Measurements from ENCODE around the gene ENDOG. TPM values are rescaled to one million over a fixed set of nuclear protein-coding genes. Genes with fewer than 3 reads are reported as not detected.

Gene ENDOG
- total RNA-seq, 1 donor from 2014 or later: 17.8 TPM

DNA sequence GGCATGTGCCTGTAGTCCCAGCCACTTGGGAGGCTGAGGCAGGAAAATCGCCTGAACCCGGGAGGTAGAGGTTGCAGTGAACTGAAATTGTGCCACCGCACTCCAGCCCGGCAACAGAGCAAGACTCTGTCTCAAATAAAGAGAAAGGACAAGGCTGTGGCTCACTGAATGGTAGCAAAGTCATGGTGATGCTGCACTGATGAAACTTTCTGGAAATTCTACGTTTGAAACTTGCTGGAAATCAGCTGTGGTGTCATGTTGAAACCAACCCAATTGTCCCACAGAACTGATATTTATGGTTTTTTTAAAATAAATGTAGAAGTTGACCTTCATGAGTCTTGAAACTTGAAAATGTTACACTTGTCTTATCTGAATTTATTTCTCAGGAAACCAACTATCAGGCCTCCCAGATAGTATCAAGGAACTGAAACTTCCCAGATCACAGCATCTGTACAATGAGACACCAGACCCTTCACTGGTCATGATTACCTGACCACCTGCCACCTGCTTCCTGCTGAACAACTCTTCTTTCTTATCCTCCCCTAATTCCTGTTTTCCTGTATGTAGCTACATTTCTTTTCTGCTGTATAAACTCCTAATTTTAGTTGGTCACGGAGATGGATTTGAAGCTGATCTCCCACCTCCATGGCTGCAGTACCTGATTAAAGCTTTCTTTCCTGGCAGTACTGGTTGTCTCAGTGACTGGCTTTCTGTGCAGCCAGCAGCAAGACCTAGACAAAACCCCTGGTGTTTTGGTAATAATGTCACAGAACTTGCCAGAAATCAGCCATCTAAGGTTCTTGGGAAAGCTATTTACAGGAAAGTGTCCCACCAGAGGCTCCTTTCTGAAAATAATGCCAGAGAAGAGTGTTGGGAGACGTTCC is 36.9 kb upstream of the ENDOG start:
- no peak overlapping the region for H3K4me3 ChIP-seq (ENCODE audit: insufficient read depth, low read depth, low read length)
- H3K27me3 ChIP-seq (ENCODE audit: insufficient read depth, low read length): no peaks in the 10 kb centered on the region
- H3K9me3 ChIP-seq (ENCODE audit: insufficient read depth, low read depth, low read length): no peaks in the 10 kb centered on the region
- no peak for DNase-seq (ENCODE audit: low read depth)
- no peak for TF ChIP-seq EZH2 (IDR thresholded peaks at IDR 0.05; ENCODE audit: insufficient read depth, low read length)
- TF ChIP-seq CTCF (IDR thresholded peaks at IDR 0.05; ENCODE audit: insufficient read depth, low read depth, low read length): no peak
- no peak overlapping the region for H3K9ac ChIP-seq (ENCODE audit: low read length)
- no peak overlapping the region for H3K4me2 ChIP-seq (ENCODE audit: low read length)
- H2AFZ ChIP-seq (ENCODE audit: low read depth, low read length): no peak overlapping the region
- H3K9me3 Mint-ChIP-seq (ENCODE audit: unreplicated experiment): peaks cover 1% of the 10 kb centered on the region
- no peaks in the 10 kb centered on the region for H3K4me1 Mint-ChIP-seq (ENCODE audit: low read depth, unreplicated experiment)
- H3K36me3 ChIP-seq (ENCODE audit: insufficient read depth, low read length): no peaks in the 10 kb centered on the region
- no peak overlapping the region for H3K27ac ChIP-seq (ENCODE audit: low read depth, low read length)
- H3K4me1 ChIP-seq (ENCODE audit: insufficient read depth, low read length): no peaks in the 10 kb centered on the region
- no peaks in the 10 kb centered on the region for H3K36me3 Mint-ChIP-seq (ENCODE audit: low read depth, unreplicated experiment)
- H3K4me3 Mint-ChIP-seq (ENCODE audit: unreplicated experiment): no peak overlapping the region
- no peak for FAIRE-seq
- no peak overlapping the region for H3K27ac Mint-ChIP-seq (ENCODE audit: unreplicated experiment)
- peaks cover 1% of the 10 kb centered on the region for H3K27me3 Mint-ChIP-seq (ENCODE audit: low read depth, unreplicated experiment)
- H3K79me2 ChIP-seq (ENCODE audit: insufficient read depth, low read length): no peaks in the 10 kb centered on the region
- H4K20me1 ChIP-seq (ENCODE audit: insufficient read depth, low read length): no peaks in the 10 kb centered on the region

DNA sequence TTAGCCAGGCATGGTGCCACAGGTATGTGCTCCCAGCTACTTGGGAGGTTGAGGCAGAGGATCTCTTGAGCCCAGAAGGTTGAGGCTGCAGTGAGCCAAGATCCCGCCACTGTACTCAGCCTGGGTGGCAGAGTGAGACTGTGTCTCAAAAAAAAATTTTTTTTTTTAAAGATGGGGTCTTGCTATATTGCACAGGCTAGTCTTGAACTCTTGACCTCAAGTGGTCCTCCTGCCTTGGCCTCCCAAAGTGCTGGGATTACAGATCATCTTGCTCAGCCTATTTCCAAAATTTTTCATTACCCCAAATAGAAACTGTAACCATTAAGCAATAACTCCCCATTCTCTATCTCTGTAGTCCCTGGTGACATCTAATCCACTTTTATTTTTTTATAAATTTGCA is 35.6 kb upstream of the ENDOG start:
- no peaks in the 10 kb centered on the region for H4K20me1 ChIP-seq (ENCODE audit: insufficient read depth, low read length)
- H3K36me3 Mint-ChIP-seq (ENCODE audit: low read depth, unreplicated experiment): no peaks in the 10 kb centered on the region
- H3K27ac Mint-ChIP-seq (ENCODE audit: unreplicated experiment): no peak overlapping the region
- H2AFZ ChIP-seq (ENCODE audit: low read depth, low read length): no peak overlapping the region
- DNase-seq (ENCODE audit: low read depth) (no peak), FAIRE-seq (no peak)
- TF ChIP-seq CTCF (IDR thresholded peaks at IDR 0.05; ENCODE audit: insufficient read depth, low read depth, low read length): no peak
- no peak for TF ChIP-seq EZH2 (IDR thresholded peaks at IDR 0.05; ENCODE audit: insufficient read depth, low read length)
- H3K27me3 Mint-ChIP-seq (ENCODE audit: low read depth, unreplicated experiment): peaks cover 1% of the 10 kb centered on the region
- no peaks in the 10 kb centered on the region for H3K4me1 Mint-ChIP-seq (ENCODE audit: low read depth, unreplicated experiment)
- H3K4me2 ChIP-seq (ENCODE audit: low read length): no peak overlapping the region
- peaks cover 1% of the 10 kb centered on the region for H3K9me3 Mint-ChIP-seq (ENCODE audit: unreplicated experiment)
- no peak overlapping the region for H3K27ac ChIP-seq (ENCODE audit: low read depth, low read length)
- H3K9me3 ChIP-seq (ENCODE audit: insufficient read depth, low read depth, low read length): no peaks in the 10 kb centered on the region
- H3K79me2 ChIP-seq (ENCODE audit: insufficient read depth, low read length): peaks cover 9% of the 10 kb centered on the region
- no peaks in the 10 kb centered on the region for H3K4me1 ChIP-seq (ENCODE audit: insufficient read depth, low read length)
- H3K4me3 Mint-ChIP-seq (ENCODE audit: unreplicated experiment): no peak overlapping the region
- H3K36me3 ChIP-seq (ENCODE audit: insufficient read depth, low read length): no peaks in the 10 kb centered on the region
- H3K27me3 ChIP-seq (ENCODE audit: insufficient read depth, low read length): no peaks in the 10 kb centered on the region
- no peak overlapping the region for H3K4me3 ChIP-seq (ENCODE audit: insufficient read depth, low read depth, low read length)
- H3K9ac ChIP-seq (ENCODE audit: low read length): no peak overlapping the region

DNA sequence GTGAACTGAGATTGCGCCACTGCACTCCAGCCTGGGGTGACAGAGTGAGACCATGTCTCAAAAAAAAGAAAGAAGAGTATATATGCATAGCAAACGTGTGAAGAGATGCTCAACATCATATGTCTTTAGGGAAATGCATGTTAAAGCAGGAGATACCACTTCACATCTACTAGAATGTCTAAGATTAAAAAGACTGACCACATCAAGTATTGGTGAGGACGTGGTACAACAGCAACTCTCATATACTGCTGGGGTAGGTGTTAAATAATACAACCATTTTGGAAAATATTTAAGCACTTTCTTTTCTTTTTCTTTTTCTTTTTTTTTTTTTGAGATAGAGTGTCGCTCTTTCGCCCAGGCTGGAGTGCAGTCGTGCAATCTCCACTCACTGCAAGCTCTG is 32.9 kb upstream of the ENDOG start:
- FAIRE-seq: no peak
- Mint-ChIP-seq H3K36me3 (ENCODE audit: low read depth, unreplicated experiment) (no peaks in the 10 kb centered on the region), H3K27me3 (ENCODE audit: low read depth, unreplicated experiment) (peaks cover 1% of the 10 kb centered on the region), H3K4me3 (ENCODE audit: unreplicated experiment) (no peak overlapping the region), H3K9me3 (ENCODE audit: unreplicated experiment) (peaks cover 1% of the 10 kb centered on the region), H3K27ac (ENCODE audit: unreplicated experiment) (no peak overlapping the region), H3K4me1 (ENCODE audit: low read depth, unreplicated experiment) (peaks cover 6% of the 10 kb centered on the region)
- H3K4me3 ChIP-seq (ENCODE audit: insufficient read depth, low read depth, low read length): no peak overlapping the region
- DNase-seq (ENCODE audit: low read depth): no peak
- H3K27ac ChIP-seq (ENCODE audit: low read depth, low read length): no peak overlapping the region
- no peak overlapping the region for H3K9ac ChIP-seq (ENCODE audit: low read length)
- TF ChIP-seq CTCF (IDR thresholded peaks at IDR 0.05; ENCODE audit: insufficient read depth, low read depth, low read length) (no peak), EZH2 (IDR thresholded peaks at IDR 0.05; ENCODE audit: insufficient read depth, low read length) (no peak)
- no peaks in the 10 kb centered on the region for H3K9me3 ChIP-seq (ENCODE audit: insufficient read depth, low read depth, low read length)
- peaks cover 6% of the 10 kb centered on the region for H3K4me1 ChIP-seq (ENCODE audit: insufficient read depth, low read length)
- no peak overlapping the region for H2AFZ ChIP-seq (ENCODE audit: low read depth, low read length)
- H3K36me3 ChIP-seq (ENCODE audit: insufficient read depth, low read length): no peaks in the 10 kb centered on the region
- no peaks in the 10 kb centered on the region for H3K27me3 ChIP-seq (ENCODE audit: insufficient read depth, low read length)
- H3K79me2 ChIP-seq (ENCODE audit: insufficient read depth, low read length): peaks cover 22% of the 10 kb centered on the region
- no peak overlapping the region for H3K4me2 ChIP-seq (ENCODE audit: low read length)
- no peaks in the 10 kb centered on the region for H4K20me1 ChIP-seq (ENCODE audit: insufficient read depth, low read length)

Measured in astrocyte (in vitro differentiated cells and primary cell).